NCI-H1436 treated with DMSO at 0.1 percent for 48 hours (cell line): ENCODE measurements around the gene ADAMTS2.

Source experiments
- DNase-seq: peaks from one replicate; lab custom pipeline; 2025; lab: John Stamatoyannopoulos, UW

ADAMTS2 gene

DNA sequence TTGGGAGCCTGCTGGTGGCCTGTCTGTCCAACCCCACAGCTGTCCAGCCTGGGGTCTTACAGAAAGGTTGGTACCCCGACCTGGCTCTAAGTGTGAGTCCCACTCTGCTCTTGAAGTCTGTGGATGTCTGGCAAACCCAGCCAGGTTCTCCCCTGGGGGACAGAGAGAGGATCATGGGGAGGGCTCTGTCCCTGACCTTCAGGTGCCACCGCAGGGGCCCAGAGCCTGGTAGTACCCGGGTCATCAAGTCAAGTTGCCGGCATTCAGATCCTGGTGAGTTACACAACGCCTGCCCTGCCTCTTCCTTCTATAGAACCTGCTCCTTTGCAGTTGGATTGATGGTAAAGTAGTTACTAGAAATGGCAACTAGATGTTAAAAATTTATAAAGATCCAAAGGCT lies 66.7 kb downstream of the ADAMTS2 start:
- DNase-seq, result no peak

DNA sequence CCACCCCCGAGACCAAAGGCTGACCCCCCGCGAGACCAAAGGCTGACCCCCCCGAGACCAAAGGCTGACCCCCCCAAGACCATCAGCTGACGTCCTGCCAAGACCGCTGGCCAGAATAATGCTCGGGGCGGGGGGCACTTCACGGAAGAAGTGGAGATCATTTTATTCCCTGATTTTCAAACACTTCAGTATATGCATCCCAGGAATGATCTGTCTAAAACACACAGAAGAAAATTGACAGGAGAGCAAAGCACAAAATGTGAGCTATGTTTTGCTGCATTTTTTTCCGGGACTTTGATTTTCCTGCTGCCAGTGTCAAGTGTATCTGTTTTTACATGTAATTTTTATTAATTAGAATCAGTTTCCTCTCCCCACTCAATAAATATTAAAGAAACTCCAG lies 67.1 kb downstream of the ADAMTS2 start:
- no peak for DNase-seq

DNA sequence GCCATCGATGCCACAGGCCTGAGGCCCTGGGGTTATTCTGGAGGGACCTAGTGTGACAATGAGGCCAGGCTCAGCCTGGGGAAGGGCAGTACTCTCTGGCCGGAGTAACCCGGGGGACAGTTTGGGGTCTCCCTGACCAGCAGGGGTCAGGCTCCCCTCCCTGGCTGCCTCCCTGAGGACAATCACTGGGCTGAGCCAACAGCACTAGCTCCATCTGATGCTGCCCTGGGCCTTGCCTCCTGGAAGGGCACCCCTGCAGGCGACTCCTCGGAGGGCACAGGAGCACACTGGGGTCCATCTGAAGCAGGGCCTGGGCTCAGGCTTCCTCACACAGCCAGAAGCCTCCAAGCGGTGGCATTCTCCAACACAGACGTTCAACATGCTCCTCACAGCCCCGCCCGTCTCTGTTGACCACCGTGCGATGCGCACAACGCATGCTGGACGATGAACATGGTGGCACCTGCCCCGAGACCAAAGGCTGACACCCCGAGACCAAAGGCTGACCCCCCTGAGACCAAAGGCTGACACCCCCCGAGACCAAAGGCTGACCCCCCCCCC lies 68.3 kb downstream of the ADAMTS2 start:
- DNase-seq, result no peak

DNA sequence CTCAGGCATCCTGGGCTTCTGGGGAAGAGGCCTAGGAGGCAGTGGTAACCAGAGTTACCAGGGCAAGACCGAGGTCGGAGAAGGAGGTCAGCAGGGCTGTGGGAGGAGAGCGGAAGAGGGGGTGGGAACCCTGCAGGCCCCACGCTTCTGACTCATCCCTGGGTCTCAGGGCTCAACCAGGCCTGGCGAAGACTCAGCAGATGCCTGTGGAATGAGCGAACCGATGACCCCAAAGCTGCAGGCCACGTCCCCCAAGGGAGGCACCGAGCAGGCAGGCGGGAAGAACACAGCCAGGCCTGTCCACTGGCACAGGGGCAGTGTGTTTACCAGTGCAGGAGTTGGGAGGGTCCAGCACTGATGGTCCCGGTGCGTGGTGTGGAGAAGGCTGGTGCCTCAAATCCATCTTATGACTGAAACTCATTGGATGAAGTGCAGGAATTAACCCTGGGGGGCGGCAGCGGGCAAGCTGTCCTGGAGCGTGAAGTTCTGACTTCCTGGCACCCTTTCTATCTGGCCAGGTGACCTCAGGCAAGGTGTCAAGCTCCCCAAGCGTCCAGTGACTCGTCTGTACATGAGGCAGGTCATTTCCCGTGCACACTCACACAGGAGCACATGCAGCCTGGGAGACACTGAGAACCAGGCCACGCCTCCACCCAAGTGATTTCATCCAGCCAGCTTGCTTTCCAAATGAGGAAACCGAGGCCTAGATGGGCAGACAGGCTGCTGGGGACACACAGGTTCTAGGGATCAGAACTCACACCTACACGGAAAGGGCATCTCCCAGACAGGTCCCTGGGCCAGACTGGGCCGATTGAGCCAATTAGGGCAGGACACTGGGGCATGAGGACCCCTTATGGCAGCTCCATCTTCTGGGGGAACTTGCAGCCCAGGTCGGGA lies 69.1 kb downstream of the ADAMTS2 start:
- DNase-seq, result no peak

DNA sequence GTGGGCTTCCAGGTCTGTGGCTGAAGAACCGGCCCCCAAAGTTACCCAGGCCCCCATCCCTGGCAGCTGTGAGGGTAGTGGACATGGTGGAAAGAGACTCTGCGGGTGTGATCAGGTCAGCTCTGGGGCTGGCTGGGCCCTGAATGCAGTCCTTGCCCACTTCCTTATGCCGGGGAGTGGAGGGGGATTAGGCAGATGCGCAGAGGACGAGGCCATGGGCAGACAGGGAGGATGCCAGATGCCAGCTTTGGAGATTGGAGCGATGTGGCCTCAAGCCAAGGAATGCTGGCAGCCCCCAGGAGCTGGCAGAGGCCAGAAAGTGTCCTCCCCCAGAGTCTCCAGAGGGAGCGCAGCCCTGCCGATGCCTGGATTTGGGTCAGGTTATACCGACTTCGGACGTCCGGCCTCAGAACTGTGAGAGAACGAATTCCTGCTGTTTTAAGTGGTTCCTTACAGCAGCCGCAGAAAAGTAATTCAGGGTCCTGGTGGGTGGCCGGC lies 69.8 kb downstream of the ADAMTS2 start:
- no peak for DNase-seq

DNA sequence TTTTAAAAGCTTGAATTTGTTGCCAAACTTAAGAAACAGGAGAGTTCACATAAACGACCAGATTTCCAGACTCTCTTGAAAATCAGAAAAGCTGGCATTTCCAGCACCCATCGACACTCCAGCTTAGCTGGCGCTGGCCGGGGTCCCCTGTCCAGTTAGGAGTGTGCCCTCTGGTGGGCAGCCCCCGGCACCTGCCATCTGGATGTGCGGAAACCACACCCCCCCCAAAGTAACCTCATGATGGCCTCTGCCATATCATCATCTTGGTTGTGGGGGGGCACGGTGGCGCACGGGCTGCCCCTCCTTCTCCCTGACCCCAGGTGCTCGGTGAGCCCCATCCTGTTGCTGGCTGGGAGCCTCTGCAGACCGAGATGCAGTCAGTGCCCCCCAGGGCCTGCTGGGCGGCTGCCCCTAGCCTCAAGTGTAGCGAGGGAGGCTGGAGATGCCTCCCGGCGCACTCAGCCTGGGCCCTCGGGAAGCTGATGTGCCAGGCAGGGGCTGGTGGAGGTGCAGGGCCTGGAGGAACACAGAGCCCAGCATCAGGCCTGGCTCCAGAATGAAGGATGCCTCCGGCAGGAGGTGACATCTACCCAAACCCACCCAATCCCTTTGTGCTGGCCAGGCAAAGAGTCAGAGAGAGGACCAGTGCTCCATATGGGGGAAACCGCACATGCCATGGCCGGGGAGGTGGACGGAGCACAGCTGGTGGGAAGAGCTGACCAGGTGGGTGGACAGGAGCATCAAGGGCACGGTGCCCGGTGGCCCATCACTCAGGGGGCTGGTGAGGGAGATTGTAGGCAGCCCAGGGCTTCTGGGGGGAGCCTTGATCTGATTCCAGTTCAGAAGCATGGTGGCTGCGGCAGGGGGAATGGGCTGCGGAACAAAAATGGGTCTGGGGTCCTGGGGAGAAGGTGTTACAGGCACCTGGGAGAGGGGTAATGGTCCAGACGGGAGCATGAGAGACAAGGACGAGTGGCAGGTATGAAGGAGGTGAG lies 70.6 kb downstream of the ADAMTS2 start:
- DNase-seq, result no peak

DNA sequence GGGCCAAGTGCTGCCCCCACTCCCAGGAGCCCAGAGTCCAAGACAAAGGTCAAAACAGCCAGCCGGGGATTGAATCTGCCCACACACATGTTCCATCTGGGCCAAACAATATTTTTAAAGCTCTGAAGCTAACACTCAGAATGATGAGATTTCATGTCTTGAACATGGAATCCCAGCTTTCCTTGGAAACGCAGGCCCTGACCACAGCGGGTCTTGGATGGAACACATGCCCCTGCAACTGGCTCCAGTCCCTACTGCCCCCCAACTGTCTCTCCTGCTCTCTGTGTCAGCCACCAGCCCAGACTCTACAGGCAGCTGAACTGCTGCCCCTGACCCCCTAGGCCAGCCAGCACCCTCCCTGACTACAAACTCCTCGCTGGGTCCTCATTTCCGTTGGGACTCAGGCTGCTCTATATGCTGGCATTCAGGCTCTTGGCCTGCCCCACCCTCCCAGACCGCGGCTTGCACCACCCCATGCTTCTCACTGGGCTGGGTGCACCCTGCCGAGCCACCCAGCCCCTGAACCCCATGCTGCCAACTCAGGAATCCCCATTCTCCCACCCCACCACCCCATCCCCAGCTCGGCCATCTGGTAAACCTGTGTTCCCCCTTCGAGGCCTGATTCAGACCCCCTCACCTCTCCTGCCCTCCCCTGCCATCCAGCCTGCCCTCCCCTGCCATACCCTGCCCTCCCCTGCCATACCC lies 71.7 kb downstream of the ADAMTS2 start:
- no peak for DNase-seq

DNA sequence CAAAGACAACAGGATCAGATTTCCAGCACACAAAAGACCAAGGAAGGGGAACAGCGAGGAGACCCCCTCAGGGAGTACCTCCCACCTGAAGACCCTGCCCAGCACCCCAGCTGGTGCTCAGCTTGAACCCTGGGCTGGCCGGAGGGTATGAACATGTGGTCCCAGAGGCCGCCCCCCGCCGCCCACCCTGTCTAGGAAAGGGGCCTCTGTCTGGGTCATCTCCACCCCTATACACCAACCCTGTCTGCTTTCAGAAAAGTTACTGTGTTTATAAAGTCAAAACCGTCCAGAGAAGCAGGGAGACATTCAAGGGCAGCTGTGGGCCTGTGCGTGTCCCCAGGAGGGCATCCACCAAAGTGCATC lies 72.2 kb downstream of the ADAMTS2 start:
- no peak for DNase-seq

DNA sequence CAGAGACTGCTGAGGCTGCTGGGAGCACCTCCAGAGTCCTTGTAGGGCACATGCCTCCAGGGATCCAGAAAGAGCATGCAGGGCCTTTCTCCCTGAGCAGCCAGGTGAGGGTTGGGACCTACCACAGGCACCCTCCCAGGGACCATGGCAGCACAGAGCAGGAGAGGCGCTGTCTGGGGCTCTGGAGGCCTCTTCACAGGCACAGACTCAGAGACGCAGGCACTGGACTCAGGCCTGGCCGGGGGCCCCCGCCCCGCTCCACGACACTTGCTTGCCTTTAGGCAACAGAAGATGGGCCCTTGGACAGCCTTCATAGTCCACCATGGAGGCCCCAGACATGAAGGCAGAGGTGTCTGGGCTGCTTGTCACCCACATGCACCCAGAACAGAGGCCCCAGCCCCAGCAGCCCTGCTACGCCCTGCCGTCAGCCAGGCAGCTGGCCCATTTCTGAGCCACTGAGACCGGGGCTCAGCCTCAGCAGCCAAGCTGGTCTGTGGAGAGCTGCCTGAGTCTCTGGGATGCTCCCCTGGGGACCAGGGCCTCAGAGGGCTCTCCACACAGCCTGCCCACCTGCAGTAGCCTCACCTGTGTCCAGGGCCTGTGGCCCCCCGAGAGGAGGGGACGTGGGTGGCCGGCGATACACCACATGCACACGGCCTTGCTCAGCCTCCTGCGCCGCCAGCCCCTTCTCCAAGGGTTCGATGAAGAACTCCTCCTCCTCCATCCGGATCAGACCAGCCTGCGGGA lies 72.8 kb downstream of the ADAMTS2 start:
- DNase-seq, result no peak

DNA sequence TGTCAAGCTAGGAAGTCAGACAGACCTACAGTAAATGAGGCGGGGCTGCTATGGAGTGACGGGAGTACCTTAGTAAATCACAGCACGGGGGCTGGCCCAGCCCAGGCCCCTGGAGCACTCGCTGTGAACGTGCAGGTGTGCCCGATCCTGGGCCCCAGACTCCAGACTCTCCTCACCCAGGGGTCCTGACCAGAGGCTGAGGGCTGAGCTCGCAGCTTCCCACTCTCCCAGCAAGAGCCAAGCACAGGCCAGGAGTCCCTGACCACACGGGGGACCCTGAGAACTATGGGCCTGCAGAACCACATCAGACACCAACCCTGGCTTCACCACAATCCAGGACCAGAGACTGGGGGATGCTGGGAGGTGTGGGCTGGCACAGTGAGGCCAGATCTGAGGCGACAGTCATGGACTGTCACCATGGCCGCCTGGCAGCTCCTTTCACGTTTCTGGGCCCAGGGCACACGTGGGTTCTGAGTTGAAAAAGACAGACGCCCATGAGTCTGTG lies 73.4 kb downstream of the ADAMTS2 start:
- no peak for DNase-seq

DNA sequence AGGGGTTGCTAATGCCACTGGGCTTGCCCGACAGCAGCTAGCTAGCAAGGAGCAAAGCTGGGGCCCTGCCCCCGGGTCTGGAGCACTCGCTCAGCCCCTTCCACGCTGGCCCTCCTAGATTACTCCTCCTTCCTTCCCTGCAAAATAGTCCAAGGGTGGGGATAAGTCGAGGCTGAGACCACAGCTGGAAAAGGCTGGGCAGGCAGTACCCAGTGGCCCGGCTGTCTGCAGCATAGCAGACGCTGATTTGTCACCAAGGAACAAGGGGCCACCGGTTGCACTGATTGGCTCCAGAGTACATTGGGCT lies 73.9 kb downstream of the ADAMTS2 start:
- no peak for DNase-seq

DNA sequence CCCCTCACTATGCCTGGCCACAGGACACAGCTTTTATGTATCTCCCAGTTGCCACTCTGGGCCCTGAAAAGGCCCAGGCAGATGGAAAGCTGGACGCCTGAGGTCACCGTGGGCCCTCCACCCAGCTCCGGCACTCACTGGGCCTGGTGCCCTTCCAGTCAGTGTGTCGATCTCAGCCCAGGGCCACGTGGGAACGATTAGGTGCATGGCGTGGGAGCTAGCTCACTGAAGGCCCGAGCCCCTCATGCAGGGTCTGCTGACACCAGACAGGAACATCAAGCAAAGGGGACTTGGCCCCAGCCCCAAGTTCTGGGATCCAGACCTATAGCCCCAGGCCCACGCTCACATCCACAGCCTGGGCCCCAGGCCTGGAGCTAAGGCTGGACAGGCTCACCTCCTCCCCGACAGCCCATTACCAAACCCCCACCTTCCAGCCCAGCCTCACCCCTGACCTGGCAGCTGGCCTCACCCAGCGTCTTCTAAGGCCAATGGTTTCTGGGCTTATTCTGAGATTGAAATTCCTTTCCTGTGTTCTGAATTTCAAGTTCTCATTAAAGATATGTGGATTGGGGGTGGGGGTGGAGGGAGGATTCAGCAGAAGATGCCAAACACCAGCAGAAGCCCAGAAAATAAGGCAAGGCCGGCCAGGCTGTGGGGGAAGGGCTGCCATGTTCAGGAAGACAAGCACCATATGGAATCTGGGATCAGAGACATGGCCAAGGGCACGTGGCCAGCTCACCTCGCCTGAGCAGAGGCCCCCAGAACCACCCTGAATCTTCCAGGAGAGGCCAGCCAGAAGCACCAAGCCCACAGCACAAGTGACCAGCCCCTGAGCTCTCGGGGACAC lies 74.5 kb downstream of the ADAMTS2 start:
- DNase-seq, result no peak

DNA sequence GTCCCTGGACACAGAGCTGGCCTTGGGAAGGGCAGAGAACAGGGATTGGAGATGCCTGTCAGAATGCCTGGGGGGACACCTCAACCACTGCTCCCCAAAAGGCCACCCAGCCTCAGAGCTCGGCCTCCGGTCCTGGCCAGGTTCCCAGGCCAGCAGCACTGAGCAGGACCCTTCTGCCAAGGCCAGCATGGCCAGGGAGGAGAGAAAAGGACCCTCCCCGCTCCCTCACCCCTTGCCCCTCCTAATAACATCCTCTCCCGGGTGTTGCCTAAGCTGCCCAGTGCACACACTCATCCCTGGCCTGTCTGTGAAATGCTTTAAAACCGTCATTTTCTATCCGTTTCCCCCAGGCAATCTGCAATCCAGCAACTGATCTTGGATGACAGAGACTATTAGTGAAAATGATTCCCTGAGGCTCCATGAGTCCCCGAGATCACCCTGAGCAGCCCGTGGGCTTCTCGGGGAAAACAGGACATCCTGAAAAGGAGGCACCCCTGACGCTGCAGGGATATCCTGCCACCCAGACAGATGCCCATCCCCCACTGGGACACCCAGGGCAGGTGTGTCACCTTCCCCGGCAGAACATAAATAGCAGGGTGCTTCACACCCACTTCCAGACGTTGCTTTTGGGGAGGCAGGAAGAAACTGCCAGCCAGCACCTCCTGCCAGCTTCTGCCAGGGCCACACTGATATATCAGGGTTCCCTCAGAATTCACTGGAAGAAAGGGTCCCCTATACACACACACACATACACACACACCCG lies 75.3 kb downstream of the ADAMTS2 start:
- DNase-seq, result no peak

DNA sequence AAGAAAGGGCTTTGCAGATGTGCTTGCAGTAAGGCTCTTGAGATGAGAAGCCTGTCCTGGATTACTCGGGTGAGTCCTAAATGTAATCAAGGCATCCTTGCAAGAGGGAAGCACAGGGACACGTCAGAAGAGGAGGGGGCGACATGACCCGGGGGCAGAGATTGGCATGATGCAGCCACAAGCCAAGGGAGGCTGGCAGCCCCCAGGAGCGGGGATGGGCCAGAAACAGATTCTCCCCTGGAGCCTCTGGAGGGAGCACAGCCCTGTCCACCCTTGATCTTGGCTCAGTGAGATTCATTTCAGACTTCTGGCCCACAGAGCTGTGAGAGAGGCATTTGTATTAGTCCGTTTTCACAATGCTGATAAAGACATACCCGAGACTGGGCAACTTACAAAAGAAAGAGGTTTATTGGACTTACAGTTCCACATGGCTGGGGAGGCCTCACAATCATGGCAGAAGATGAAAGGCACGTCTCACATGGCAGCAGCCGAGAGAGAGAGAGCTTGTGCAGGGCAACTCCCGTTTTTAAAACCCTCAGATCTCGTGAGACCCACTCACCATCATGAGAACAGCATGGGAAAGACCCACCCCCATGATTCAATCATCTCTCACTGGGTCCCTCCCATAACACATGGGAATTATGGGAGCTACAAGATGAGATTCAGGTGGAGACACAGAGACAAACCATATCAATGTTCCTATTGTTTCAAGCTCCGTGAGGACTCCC lies 76.1 kb downstream of the ADAMTS2 start:
- DNase-seq, result no peak

DNA sequence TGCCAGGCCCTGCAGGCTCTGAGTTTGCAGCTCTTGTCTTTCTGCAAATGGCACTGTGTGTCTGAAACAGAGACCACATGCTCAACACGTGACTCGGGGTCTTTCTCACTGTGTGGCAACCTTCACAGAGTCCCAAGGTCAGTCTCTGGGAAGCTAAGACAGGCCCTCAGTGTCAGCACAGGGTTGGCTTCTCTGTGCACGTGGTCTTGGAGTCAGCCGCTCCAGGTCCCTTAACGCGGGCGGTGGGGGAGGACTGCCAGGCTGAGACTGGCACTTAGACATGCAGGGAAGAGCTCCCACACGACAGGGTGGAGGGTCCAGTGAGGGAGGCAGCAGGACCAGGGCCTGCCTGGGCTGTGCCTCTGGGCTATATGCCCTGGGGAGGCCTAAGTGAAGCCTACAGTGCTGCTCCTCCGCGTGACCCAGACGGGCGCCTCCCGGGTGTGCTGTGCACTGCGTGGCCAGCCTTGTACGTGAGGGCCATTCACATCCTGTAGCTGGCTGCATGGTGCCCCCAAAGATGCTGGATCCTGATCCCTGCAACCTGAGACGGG lies 76.8 kb downstream of the ADAMTS2 start:
- DNase-seq, result no peak

DNA sequence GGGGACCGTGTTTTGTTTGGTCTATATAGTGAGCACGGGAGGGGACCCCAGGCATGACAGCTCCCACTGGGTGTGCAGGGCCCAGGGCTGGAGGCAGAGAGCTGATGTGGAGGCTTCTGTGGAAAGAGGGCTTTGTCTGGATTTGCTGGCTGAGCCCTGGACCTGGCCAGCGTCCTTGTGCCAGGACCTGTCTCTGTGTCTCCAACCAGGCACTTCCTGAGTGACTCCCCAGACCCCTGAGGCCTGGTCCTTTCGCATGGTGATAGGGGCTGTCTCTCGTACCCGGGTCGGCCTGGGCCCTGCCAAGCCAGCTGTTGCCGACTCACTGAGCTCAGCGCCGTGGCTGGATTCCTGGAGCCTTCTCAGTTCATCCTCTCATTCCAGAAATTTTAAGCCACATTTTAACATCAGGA lies 77.6 kb downstream of the ADAMTS2 start:
- no peak for DNase-seq

DNA sequence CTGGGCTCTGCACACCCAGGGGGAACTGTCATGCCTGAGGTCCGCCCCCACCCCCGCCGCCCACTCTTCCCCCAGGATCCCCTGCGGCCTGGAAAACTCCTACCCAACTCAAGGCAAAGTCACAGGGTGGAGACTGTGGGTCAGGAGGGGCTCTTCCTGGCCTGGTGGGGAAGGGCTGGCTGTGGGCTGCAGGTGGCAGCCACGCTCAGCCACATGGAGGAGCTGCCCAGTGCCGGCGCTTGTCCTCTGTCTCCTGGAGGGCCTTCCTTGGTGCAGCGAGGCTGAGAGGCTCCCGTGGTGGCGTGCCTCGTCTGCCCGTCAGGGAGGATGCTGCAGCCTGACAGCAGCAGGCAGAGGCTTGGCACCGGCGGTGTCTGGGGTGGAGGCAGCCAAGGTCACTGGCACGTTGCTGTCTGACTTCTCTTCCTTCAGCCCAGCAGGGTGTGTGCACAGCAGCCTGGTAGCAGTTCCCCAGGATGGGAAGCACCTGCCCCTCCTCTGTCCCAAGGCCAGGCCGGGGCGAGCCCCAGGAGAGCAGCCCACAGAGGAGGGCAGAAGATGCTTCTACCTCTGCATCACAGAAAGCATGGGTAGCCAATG lies 78.1 kb downstream of the ADAMTS2 start:
- no peak for DNase-seq
